ENCODE data around the gene ARID2. TPM values are rescaled to one million over a fixed set of nuclear protein-coding genes. Genes with fewer than 3 reads are reported as not detected.

The ARID2 gene
- total RNA-seq, 1 donor from 2014 or later = 45.5 TPM

DNA sequence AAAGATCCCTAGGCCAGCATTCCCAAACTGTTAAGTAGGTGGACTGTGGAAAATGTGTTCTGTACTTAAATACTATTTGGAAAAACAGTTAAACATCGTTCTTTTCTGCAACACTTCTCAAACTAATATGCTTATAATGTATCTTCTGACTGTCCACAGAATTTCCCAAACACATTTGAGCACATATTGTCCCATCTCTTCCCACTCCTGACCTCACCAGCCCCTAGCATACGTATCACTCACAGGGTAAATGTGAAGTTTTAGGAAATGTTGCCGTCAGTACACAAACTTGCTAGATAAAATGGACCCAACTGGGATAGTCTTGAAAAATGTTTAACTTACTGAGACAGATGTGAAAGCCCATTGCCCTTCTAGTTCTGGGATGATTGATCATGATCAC, 27.7 kb downstream of the ARID2 start:
- TF ChIP-seq CTCF (IDR thresholded peaks at IDR 0.05; ENCODE audit: partially characterized antibody, unreplicated experiment) = no peak
- H3K9me3 Mint-ChIP-seq (ENCODE audit: unreplicated experiment) = no peaks in the 10 kb centered on the region
- DNase-seq = no peak
- no peak overlapping the region for H3K27ac Mint-ChIP-seq (ENCODE audit: unreplicated experiment)
- no peaks in the 10 kb centered on the region for H3K36me3 Mint-ChIP-seq (ENCODE audit: unreplicated experiment)
- peaks cover 3% of the 10 kb centered on the region for H3K4me1 Mint-ChIP-seq (ENCODE audit: low read depth, unreplicated experiment)
- H3K4me3 Mint-ChIP-seq (ENCODE audit: unreplicated experiment) = no peak overlapping the region
- no peaks in the 10 kb centered on the region for H3K27me3 Mint-ChIP-seq (ENCODE audit: unreplicated experiment)

- H3K27ac Mint-ChIP-seq (ENCODE audit: unreplicated experiment) = no peak overlapping the region
- H3K36me3 Mint-ChIP-seq (ENCODE audit: unreplicated experiment) = no peaks in the 10 kb centered on the region
- no peak for TF ChIP-seq CTCF (IDR thresholded peaks at IDR 0.05; ENCODE audit: partially characterized antibody, unreplicated experiment)
- H3K27me3 Mint-ChIP-seq (ENCODE audit: unreplicated experiment) = no peaks in the 10 kb centered on the region
- H3K4me1 Mint-ChIP-seq (ENCODE audit: low read depth, unreplicated experiment) = peaks cover 4% of the 10 kb centered on the region
- no peak for DNase-seq
- no peak overlapping the region for H3K4me3 Mint-ChIP-seq (ENCODE audit: unreplicated experiment)
- H3K9me3 Mint-ChIP-seq (ENCODE audit: unreplicated experiment) = no peaks in the 10 kb centered on the region
Measured at GRCh38 chr12:45760333-45760732, 30.8 kb downstream of the ARID2 start.

- no peak overlapping the region for H3K27ac Mint-ChIP-seq (ENCODE audit: unreplicated experiment)
- no peak for DNase-seq
- peaks cover 4% of the 10 kb centered on the region for H3K4me1 Mint-ChIP-seq (ENCODE audit: low read depth, unreplicated experiment)
- no peaks in the 10 kb centered on the region for H3K9me3 Mint-ChIP-seq (ENCODE audit: unreplicated experiment)
- no peak for TF ChIP-seq CTCF (IDR thresholded peaks at IDR 0.05; ENCODE audit: partially characterized antibody, unreplicated experiment)
- no peaks in the 10 kb centered on the region for H3K27me3 Mint-ChIP-seq (ENCODE audit: unreplicated experiment)
- H3K4me3 Mint-ChIP-seq (ENCODE audit: unreplicated experiment) = no peak overlapping the region
- H3K36me3 Mint-ChIP-seq (ENCODE audit: unreplicated experiment) = no peaks in the 10 kb centered on the region
Measured at GRCh38 chr12:45762185-45763110, 32.9 kb downstream of the ARID2 start.

DNA sequence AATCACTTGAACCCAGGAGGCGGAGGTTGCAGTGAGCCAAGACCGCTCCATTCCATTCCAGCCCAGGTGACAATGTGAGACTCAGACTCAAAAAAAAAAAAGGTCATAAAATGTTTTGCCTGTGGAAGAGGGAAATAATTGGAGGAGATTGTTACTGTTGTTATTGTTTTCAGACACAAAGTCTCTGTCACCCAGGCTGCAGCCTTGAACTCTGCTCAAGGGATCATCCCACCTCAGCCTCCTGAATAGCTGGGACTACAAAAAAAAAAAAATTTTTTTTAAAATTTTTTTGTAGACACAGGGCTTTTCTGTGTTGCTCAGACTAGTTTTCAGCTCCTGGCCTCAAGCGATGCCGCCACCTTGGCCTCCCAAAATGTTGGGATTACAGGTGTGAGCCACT, 33.9 kb downstream of the ARID2 start:
- no peaks in the 10 kb centered on the region for H3K9me3 Mint-ChIP-seq (ENCODE audit: unreplicated experiment)
- no peak overlapping the region for H3K27ac Mint-ChIP-seq (ENCODE audit: unreplicated experiment)
- no peak for TF ChIP-seq CTCF (IDR thresholded peaks at IDR 0.05; ENCODE audit: partially characterized antibody, unreplicated experiment)
- no peaks in the 10 kb centered on the region for H3K27me3 Mint-ChIP-seq (ENCODE audit: unreplicated experiment)
- no peaks in the 10 kb centered on the region for H3K36me3 Mint-ChIP-seq (ENCODE audit: unreplicated experiment)
- no peak overlapping the region for H3K4me3 Mint-ChIP-seq (ENCODE audit: unreplicated experiment)
- peaks cover 4% of the 10 kb centered on the region for H3K4me1 Mint-ChIP-seq (ENCODE audit: low read depth, unreplicated experiment)
- DNase-seq = no peak

- no peak overlapping the region for H3K27ac Mint-ChIP-seq (ENCODE audit: unreplicated experiment)
- peaks cover 3% of the 10 kb centered on the region for H3K9me3 Mint-ChIP-seq (ENCODE audit: unreplicated experiment)
- H3K36me3 Mint-ChIP-seq (ENCODE audit: unreplicated experiment) = peaks cover 5% of the 10 kb centered on the region
- no peak overlapping the region for H3K4me3 Mint-ChIP-seq (ENCODE audit: unreplicated experiment)
- no peaks in the 10 kb centered on the region for H3K27me3 Mint-ChIP-seq (ENCODE audit: unreplicated experiment)
- peaks cover 4% of the 10 kb centered on the region for H3K4me1 Mint-ChIP-seq (ENCODE audit: low read depth, unreplicated experiment)
- no peak for TF ChIP-seq CTCF (IDR thresholded peaks at IDR 0.05; ENCODE audit: partially characterized antibody, unreplicated experiment)
- DNase-seq = no peak
Measured at GRCh38 chr12:45768194-45768593, 38.7 kb downstream of the ARID2 start.

All from glutamatergic neuron (in vitro differentiated cells).